Lung (tissue), 12 donors: Measurements from ENCODE around the gene PLAAT5. TPM values are rescaled to one million over a fixed set of nuclear protein-coding genes. Genes with fewer than 3 reads are reported as not detected.

ENCODE experiments used
- ATAC-seq: fragments of 200-7000 bp; cut with Tn5 transposase; one replicate; pipeline ENCODE4 v1.9.1; 2020; ENCODE audit warnings: moderate number of reproducible peaks; ENCODE audit not compliant: insufficient read depth, low FRiP score
- DNase-seq, 3 donors: peaks; one replicate each; pipeline ENCODE4 v3.0.0-alpha.2; 2013 to 2017
- H3K27ac ChIP-seq, 2 donors: one replicate each; pipeline ENCODE4 v1.5.1; 2013; ENCODE audit warnings: mild to moderate bottlenecking in 2 of 2, moderate library complexity in 2 of 2, control low read depth in 1 of 2, inconsistent platforms in 1 of 2, low read depth in 1 of 2, low read length in 1 of 2
- H3K27me3 ChIP-seq, 3 donors: one replicate each; pipeline ENCODE4 v1.5.1; 2013; ENCODE audit warnings: low read length in 2 of 3; ENCODE audit not compliant: control insufficient read depth in 3 of 3, insufficient read depth in 3 of 3
- H3K36me3 ChIP-seq, 4 donors: one replicate each; pipeline ENCODE4 v1.5.1; 2013; ENCODE audit warnings: low read length in 4 of 4, mild to moderate bottlenecking in 1 of 4, moderate library complexity in 1 of 4; ENCODE audit not compliant: control insufficient read depth in 4 of 4, insufficient read depth in 4 of 4
- H3K4me1 ChIP-seq, 5 donors: one replicate each; pipeline ENCODE4 v1.5.1; 2013; ENCODE audit warnings: low read length in 5 of 5, mild to moderate bottlenecking in 2 of 5, moderate library complexity in 1 of 5; ENCODE audit not compliant: control insufficient read depth in 5 of 5, insufficient read depth in 5 of 5
- H3K4me3 ChIP-seq: one replicate; pipeline ENCODE4 v1.5.1; 2013; ENCODE audit warnings: mild to moderate bottlenecking, control low read depth, moderate library complexity
- H3K9ac ChIP-seq, 2 donors: one replicate each; pipeline ENCODE4 v1.5.1; 2013; ENCODE audit warnings: low read length in 2 of 2, control low read depth in 1 of 2; ENCODE audit not compliant: insufficient read depth in 1 of 2
- H3K9me3 ChIP-seq, 4 donors: one replicate each; pipeline ENCODE4 v1.5.1; 2013; ENCODE audit warnings: low read length in 3 of 4, mild to moderate bottlenecking in 1 of 4, moderate library complexity in 1 of 4; ENCODE audit not compliant: control insufficient read depth in 4 of 4, insufficient read depth in 3 of 4
- WGBS, 2 donors: extraction: QIAGEN DNeasy Blood & Tissue Kit; methylation state at CpG; one replicate each; pipeline ENCODE4 v1.1.7; 2013; 5-methylcytosine and 5-hydroxymethylcytosine counted together
- polyA plus RNA-seq, 2 donors: library from polyadenylated mRNA; stranded (reverse); fragments of 200-250 nt; gene quantifications; one replicate each; pipeline ENCODE4 v1.2.1, GENCODE V29; 2013
- total RNA-seq, 2 donors: library from RNA; depleted of rRNA in 1 of 2; stranded (reverse); fragments of >200 nt in 1 of 2; gene quantifications; one replicate each; pipeline ENCODE4 v1.2.1, GENCODE V29; 2014 to 2021
- TF ChIP-seq, protein P1 (sequence below): IDR thresholded peaks from 2 replicates; pipeline ENCODE4 v1.5.1; 2012; ENCODE audit warnings: mild to moderate bottlenecking; ENCODE audit errors: control extremely low read depth, extremely low read depth
- donor health status: control.
- donor health status: control.
- donor health status: Bipolar disorder and iron deficiency.
- donor health status: healthy.
- donor health status: DM: yes; HTN: yes; CAD: no.

PLAAT5 gene
- total and polyA plus RNA-seq, 4 donors: 1.1 to 5.6 (median 3.2) TPM

DNA sequence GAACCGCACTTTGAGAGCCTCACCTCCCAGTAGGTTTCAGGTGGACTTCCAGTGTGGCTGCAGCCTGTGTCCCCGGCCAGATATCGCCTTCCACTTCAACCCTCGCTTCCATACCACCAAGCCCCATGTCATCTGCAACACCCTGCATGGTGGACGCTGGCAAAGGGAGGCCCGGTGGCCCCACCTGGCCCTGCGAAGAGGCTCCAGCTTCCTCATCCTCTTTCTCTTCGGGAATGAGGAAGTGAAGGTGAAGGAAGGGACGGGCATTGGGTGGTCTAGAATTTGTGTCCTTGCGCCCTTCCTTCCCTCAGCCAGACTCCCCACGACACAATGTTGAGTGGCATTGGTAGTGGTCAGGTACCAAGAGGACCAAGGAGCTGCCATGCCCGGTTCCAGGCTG, 17.8 kb upstream of the PLAAT5 start:
- H3K9me3 ChIP-seq: no peaks in the 10 kb centered on the region
- H3K36me3 ChIP-seq: no peaks in the 10 kb centered on the region
- TF ChIP-seq, protein P1, sequence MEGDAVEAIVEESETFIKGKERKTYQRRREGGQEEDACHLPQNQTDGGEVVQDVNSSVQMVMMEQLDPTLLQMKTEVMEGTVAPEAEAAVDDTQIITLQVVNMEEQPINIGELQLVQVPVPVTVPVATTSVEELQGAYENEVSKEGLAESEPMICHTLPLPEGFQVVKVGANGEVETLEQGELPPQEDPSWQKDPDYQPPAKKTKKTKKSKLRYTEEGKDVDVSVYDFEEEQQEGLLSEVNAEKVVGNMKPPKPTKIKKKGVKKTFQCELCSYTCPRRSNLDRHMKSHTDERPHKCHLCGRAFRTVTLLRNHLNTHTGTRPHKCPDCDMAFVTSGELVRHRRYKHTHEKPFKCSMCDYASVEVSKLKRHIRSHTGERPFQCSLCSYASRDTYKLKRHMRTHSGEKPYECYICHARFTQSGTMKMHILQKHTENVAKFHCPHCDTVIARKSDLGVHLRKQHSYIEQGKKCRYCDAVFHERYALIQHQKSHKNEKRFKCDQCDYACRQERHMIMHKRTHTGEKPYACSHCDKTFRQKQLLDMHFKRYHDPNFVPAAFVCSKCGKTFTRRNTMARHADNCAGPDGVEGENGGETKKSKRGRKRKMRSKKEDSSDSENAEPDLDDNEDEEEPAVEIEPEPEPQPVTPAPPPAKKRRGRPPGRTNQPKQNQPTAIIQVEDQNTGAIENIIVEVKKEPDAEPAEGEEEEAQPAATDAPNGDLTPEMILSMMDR: no peak
- no peak overlapping the region for H3K27ac ChIP-seq
- WGBS, 2 donors: 71 to 86% methylated on average over 12 of the region's 12 CpGs
- no peak for DNase-seq
- H3K4me3 ChIP-seq: no peak overlapping the region
- no peak overlapping the region for H3K9ac ChIP-seq
- no peak for ATAC-seq
- H3K27me3 ChIP-seq: no peaks in the 10 kb centered on the region
- H3K4me1 ChIP-seq: peaks cover 0 to 11% (median 0%) of the 10 kb centered on the region in 5 donors

DNA sequence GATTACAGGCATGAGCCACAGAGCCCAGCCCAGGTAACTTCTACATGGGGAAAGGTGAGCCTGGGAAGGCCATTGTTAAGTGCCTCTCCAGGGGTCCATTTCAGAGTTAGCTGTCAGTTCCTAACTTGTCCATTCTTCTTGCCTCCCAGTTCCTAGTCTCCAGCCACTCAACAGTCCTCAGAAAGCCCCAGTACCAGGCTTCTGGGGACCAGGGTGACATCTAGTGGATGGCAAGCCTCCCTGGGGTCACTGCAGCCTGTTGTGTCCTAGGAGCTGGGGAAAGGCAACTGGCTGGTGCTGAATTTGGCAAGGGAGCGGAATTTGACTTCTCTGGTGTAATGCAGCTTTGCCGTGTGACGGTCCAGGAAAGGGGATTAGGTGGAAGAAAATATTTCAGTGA, 17.0 kb upstream of the PLAAT5 start:
- WGBS, 2 donors: 74 to 79% methylated on average over 3 of the region's 3 CpGs
- Histone ChIP-seq H3K27me3 (no peaks in the 10 kb centered on the region), H3K36me3 (no peaks in the 10 kb centered on the region), H3K4me1 (peaks cover 0 to 11% (median 0%) of the 10 kb centered on the region in 5 donors), H3K9me3 (no peaks in the 10 kb centered on the region), H3K4me3 (no peak overlapping the region), H3K9ac (no peak overlapping the region), H3K27ac (no peak overlapping the region)
- peak in 2 of 3 donors; percentile 29 to 37 for DNase-seq
- TF ChIP-seq, protein P1: peak; percentile 4
- no peak for ATAC-seq

DNA sequence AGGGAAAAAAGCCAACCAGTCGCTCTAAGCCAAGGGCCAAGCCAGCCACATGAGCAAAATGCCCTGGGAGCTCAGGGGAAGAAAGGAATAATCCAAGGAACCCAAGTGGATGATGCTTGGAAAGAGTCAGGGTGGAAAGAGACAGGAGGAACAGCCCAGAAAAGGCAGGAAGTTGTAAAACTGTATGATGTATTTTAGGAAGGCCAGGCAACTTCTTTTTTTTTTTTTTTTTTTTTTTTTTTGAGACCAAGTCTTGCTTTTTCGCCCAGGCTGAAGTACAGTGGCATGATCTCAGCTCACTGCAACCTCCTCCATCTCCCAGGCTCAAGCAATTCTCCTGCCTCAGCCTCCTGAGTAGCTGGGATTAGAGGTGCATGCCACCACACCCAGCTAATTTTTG, 16.5 kb upstream of the PLAAT5 start:
- no peaks in the 10 kb centered on the region for H3K36me3 ChIP-seq
- peaks cover 0 to 11% (median 0%) of the 10 kb centered on the region in 5 donors for H3K4me1 ChIP-seq
- no peak for DNase-seq
- TF ChIP-seq, protein P1: no peak
- no peak overlapping the region for H3K27ac ChIP-seq
- H3K9ac ChIP-seq: no peak overlapping the region
- no peaks in the 10 kb centered on the region for H3K27me3 ChIP-seq
- WGBS, 2 donors: 52 to 85% methylated on average over 2 of the region's 2 CpGs
- H3K4me3 ChIP-seq: no peak overlapping the region
- H3K9me3 ChIP-seq: no peaks in the 10 kb centered on the region
- no peak for ATAC-seq

DNA sequence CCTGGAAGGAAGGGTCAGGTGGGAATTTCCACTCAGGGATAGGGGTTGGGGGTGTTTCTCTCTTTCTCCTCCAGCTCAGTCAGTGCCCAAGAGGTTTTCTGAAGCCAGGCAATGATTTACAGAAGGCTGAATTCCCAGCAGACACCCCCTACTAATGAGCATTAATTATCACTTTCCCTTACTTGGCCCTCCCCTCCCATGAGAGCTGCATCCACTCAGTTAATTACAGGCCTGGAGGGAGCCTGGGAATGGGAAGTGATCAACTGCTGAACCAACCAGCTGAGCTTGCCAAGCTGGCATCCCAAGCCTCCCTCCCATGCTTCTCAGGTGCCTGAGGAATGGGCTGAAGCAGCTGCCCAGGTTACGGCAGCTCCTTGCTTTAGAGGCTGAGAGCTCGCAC, 15.9 kb upstream of the PLAAT5 start:
- Histone ChIP-seq H3K36me3 (no peaks in the 10 kb centered on the region), H3K4me3 (no peak overlapping the region), H3K9ac (no peak overlapping the region), H3K9me3 (no peaks in the 10 kb centered on the region), H3K27me3 (no peaks in the 10 kb centered on the region), H3K27ac (no peak overlapping the region), H3K4me1 (peaks cover 0 to 11% (median 0%) of the 10 kb centered on the region in 5 donors)
- no peak for ATAC-seq
- TF ChIP-seq, protein P1: no peak
- WGBS, 2 donors: 92 to 93% methylated on average over 2 of the region's 2 CpGs
- DNase-seq: no peak
